Measurements from ENCODE around the gene LTF. TPM values are rescaled to one million over a fixed set of nuclear protein-coding genes. Genes with fewer than 3 reads are reported as not detected.

LTF gene
- total RNA-seq = not detected

- H3K4me3 Mint-ChIP-seq = no peak within 1 kb of the TSS
- POLR2A ChIA-PET = interaction anchor here (0.6 kb wide), 1 partner anchor 714 kb away, joined by 6 read pairs; no protein-coding TSS in a partner anchor
- no peaks in the 10 kb centered on the region for H3K9me3 Mint-ChIP-seq (ENCODE audit: insufficient read depth)
- CTCF ChIA-PET = interaction anchor here (1.4 to 3.1 kb wide), 2 partner anchors 24 kb away, joined by 7 to 16 read pairs; no protein-coding TSS in a partner anchor
- peaks cover 64% of the 10 kb centered on the region for H3K27me3 Mint-ChIP-seq (ENCODE audit: low read depth)
- H3K27ac Mint-ChIP-seq = no peak within 1 kb of the TSS
- H3K4me1 Mint-ChIP-seq (ENCODE audit: low read depth) = peaks cover 13% of the 10 kb centered on the region
- H3K36me3 Mint-ChIP-seq (ENCODE audit: low read depth) = no peaks in the 10 kb centered on the region
- no peak for ATAC-seq
- DNase-seq = no peak
Measured at GRCh38 chr3:46464326-46465195, at the start of gene LTF. Gene LTF, minus strand, starts transcription at chr3:46464905. Its CDS starts 38 bp downstream, at chr3:46464867.

GRCh38 chr3:46512191-46512749 is 47.6 kb upstream of the LTF start:
- H3K9me3 Mint-ChIP-seq (ENCODE audit: insufficient read depth) = no peaks in the 10 kb centered on the region
- H3K27me3 Mint-ChIP-seq (ENCODE audit: low read depth) = peaks cover 21% of the 10 kb centered on the region
- POLR2A ChIA-PET = no interaction called here
- no peak overlapping the region for H3K27ac Mint-ChIP-seq
- DNase-seq (no peak), ATAC-seq (no peak)
- H3K36me3 Mint-ChIP-seq (ENCODE audit: low read depth) = no peaks in the 10 kb centered on the region
- CTCF ChIA-PET = interaction anchor here (2.6 kb wide), 1 partner anchor 10 kb away, joined by 8 read pairs; no protein-coding TSS in a partner anchor
- H3K4me1 Mint-ChIP-seq (ENCODE audit: low read depth) = peaks cover 2% of the 10 kb centered on the region
- H3K4me3 Mint-ChIP-seq = no peak overlapping the region

GRCh38 chr3:46509661-46510187 is 45.0 kb upstream of the LTF start:
- DNase-seq (no peak), ATAC-seq (no peak)
- ChIA-PET CTCF (interaction anchor here (0.7 to 1.7 kb wide), 4 partner anchors 13 to 49 kb away, joined by 3 to 21 read pairs (median 6); no protein-coding TSS in a partner anchor), POLR2A (no interaction called here)
- no peaks in the 10 kb centered on the region for H3K36me3 Mint-ChIP-seq (ENCODE audit: low read depth)
- peaks cover 6% of the 10 kb centered on the region for H3K9me3 Mint-ChIP-seq (ENCODE audit: insufficient read depth)
- H3K4me3 Mint-ChIP-seq = no peak overlapping the region
- H3K27ac Mint-ChIP-seq = no peak overlapping the region
- peaks cover 26% of the 10 kb centered on the region for H3K27me3 Mint-ChIP-seq (ENCODE audit: low read depth)
- H3K4me1 Mint-ChIP-seq (ENCODE audit: low read depth) = peaks cover 7% of the 10 kb centered on the region

- DNase-seq (no peak), ATAC-seq (no peak)
- ChIA-PET POLR2A (no interaction called here), CTCF (interaction anchor here (1.2 to 1.7 kb wide), 3 partner anchors 12 to 49 kb away, joined by 3 to 21 read pairs (median 8); no protein-coding TSS in a partner anchor)
- Mint-ChIP-seq H3K9me3 (ENCODE audit: insufficient read depth) (peaks cover 8% of the 10 kb centered on the region), H3K27me3 (ENCODE audit: low read depth) (peaks cover 22% of the 10 kb centered on the region), H3K27ac (no peak overlapping the region), H3K4me3 (no peak overlapping the region), H3K36me3 (ENCODE audit: low read depth) (no peaks in the 10 kb centered on the region), H3K4me1 (ENCODE audit: low read depth) (peaks cover 8% of the 10 kb centered on the region)
Measured at GRCh38 chr3:46508850-46509591, 44.3 kb upstream of the LTF start.

GRCh38 chr3:46506526-46506925 is 41.8 kb upstream of the LTF start:
- ATAC-seq (no peak), DNase-seq (no peak)
- Mint-ChIP-seq H3K4me3 (no peak overlapping the region), H3K9me3 (ENCODE audit: insufficient read depth) (peaks cover 8% of the 10 kb centered on the region), H3K27me3 (ENCODE audit: low read depth) (peaks cover 18% of the 10 kb centered on the region), H3K36me3 (ENCODE audit: low read depth) (no peaks in the 10 kb centered on the region), H3K4me1 (ENCODE audit: low read depth) (peaks cover 11% of the 10 kb centered on the region), H3K27ac (no peak overlapping the region)
- POLR2A ChIA-PET = no interaction called here
- CTCF ChIA-PET = interaction anchor here (2.0 kb wide), 1 partner anchor 18 kb away, joined by 12 read pairs; no protein-coding TSS in a partner anchor

GRCh38 chr3:46505953-46506352 is 41.2 kb upstream of the LTF start:
- Mint-ChIP-seq H3K27me3 (ENCODE audit: low read depth) (peaks cover 13% of the 10 kb centered on the region), H3K36me3 (ENCODE audit: low read depth) (no peaks in the 10 kb centered on the region), H3K4me3 (no peak overlapping the region), H3K9me3 (ENCODE audit: insufficient read depth) (peaks cover 8% of the 10 kb centered on the region), H3K27ac (no peak overlapping the region), H3K4me1 (ENCODE audit: low read depth) (peaks cover 11% of the 10 kb centered on the region)
- DNase-seq (no peak), ATAC-seq (no peak)
- POLR2A ChIA-PET = interaction anchor here (0.7 kb wide), 1 partner anchor 139 kb away, joined by 3 read pairs; no protein-coding TSS in a partner anchor
- CTCF ChIA-PET = interaction anchor here (0.5 to 2.0 kb wide), 2 partner anchors 17 to 1186 kb away, joined by 4 to 12 read pairs; no protein-coding TSS in a partner anchor

GRCh38 chr3:46504789-46505188 is 40.1 kb upstream of the LTF start:
- POLR2A ChIA-PET = no interaction called here

GRCh38 chr3:46503200-46503874 is 38.6 kb upstream of the LTF start:
- no peak overlapping the region for H3K27ac Mint-ChIP-seq
- peaks cover 9% of the 10 kb centered on the region for H3K27me3 Mint-ChIP-seq (ENCODE audit: low read depth)
- CTCF ChIA-PET = interaction anchor here (1.7 to 9.4 kb wide), 4 partner anchors 9 to 126 kb away, joined by 7 to 74 read pairs (median 8); no protein-coding TSS in a partner anchor
- DNase-seq = peak; percentile 15
- no peak for ATAC-seq
- H3K4me3 Mint-ChIP-seq = no peak overlapping the region
- peaks cover 13% of the 10 kb centered on the region for H3K4me1 Mint-ChIP-seq (ENCODE audit: low read depth)
- H3K36me3 Mint-ChIP-seq (ENCODE audit: low read depth) = no peaks in the 10 kb centered on the region
- POLR2A ChIA-PET = no interaction called here
- peaks cover 8% of the 10 kb centered on the region for H3K9me3 Mint-ChIP-seq (ENCODE audit: insufficient read depth)

More at GRCh38 chr3:46504789-46505188, 40.1 kb upstream of the LTF start:
- H3K4me1 Mint-ChIP-seq (ENCODE audit: low read depth) = peaks cover 13% of the 10 kb centered on the region
- peaks cover 10% of the 10 kb centered on the region for H3K27me3 Mint-ChIP-seq (ENCODE audit: low read depth)
- no peaks in the 10 kb centered on the region for H3K36me3 Mint-ChIP-seq (ENCODE audit: low read depth)
- ATAC-seq (no peak), DNase-seq (peak; percentile 21)
- CTCF ChIA-PET = no interaction called here
- no peak overlapping the region for H3K4me3 Mint-ChIP-seq
- H3K27ac Mint-ChIP-seq = no peak overlapping the region
- H3K9me3 Mint-ChIP-seq (ENCODE audit: insufficient read depth) = peaks cover 8% of the 10 kb centered on the region

GRCh38 chr3:46501702-46502101 is 37.0 kb upstream of the LTF start:
- ChIA-PET CTCF (interaction anchor here (2.1 to 9.4 kb wide), 3 partner anchors 11 to 128 kb away, joined by 8 to 74 read pairs (median 9); no protein-coding TSS in a partner anchor), POLR2A (no interaction called here)
- Mint-ChIP-seq H3K27ac (no peak overlapping the region), H3K4me1 (ENCODE audit: low read depth) (peaks cover 13% of the 10 kb centered on the region), H3K9me3 (ENCODE audit: insufficient read depth) (peaks cover 8% of the 10 kb centered on the region), H3K4me3 (no peak overlapping the region), H3K36me3 (ENCODE audit: low read depth) (no peaks in the 10 kb centered on the region), H3K27me3 (ENCODE audit: low read depth) (peaks cover 5% of the 10 kb centered on the region)
- peak; percentile 16 for DNase-seq
- ATAC-seq = no peak

- Mint-ChIP-seq H3K4me1 (ENCODE audit: low read depth) (peaks cover 13% of the 10 kb centered on the region), H3K36me3 (ENCODE audit: low read depth) (no peaks in the 10 kb centered on the region), H3K27me3 (ENCODE audit: low read depth) (peaks cover 2% of the 10 kb centered on the region), H3K27ac (no peak overlapping the region), H3K9me3 (ENCODE audit: insufficient read depth) (peaks cover 8% of the 10 kb centered on the region), H3K4me3 (no peak overlapping the region)
- DNase-seq (peak; percentile 12), ATAC-seq (no peak)
- ChIA-PET POLR2A (no interaction called here), CTCF (interaction anchor here (2.8 to 9.4 kb wide), 2 partner anchors 12 to 128 kb away, joined by 9 to 74 read pairs; no protein-coding TSS in a partner anchor)
Measured at GRCh38 chr3:46500656-46501635, 36.2 kb upstream of the LTF start.

Data from activated CD8-positive, alpha-beta T cell treated with anti-CD3 and anti-CD28 coated beads, Interleukin-2, amount 10 ng/mL, durations not matched to agents 7 days and 5 days (primary cell).